Gastroesophageal sphincter (tissue), 3 donors: ENCODE results near the gene CAMLG.

Source experiments
- POLR2A ChIP-seq, 2 donors: fragments of 450-650 bp; IDR thresholded peaks; one replicate each; pipeline ENCODE4 v1.6.1; 2017; ENCODE audit warnings: antibody characterized with exemption in 2 of 2, mild to moderate bottlenecking in 2 of 2, moderate library complexity in 1 of 2
- POLR2AphosphoS5 ChIP-seq: sonication (generic); formaldehyde crosslinking; IDR thresholded peaks from one replicate; pipeline ENCODE4 v1.6.1; 2017; ENCODE audit warnings: antibody characterized with exemption
- TF ChIP-seq, protein P1 (sequence below), 4 experiments: fragments of 200-600 bp in 2 of 4; fragments of 450-650 bp in 2 of 4; sonication (generic) in 1 of 4; IDR thresholded peaks; one replicate each; pipeline ENCODE4 v1.5.1; 2017 to 2019; ENCODE audit warnings: antibody characterized with exemption in 4 of 4, mild to moderate bottlenecking in 2 of 4, moderate library complexity in 2 of 4

DNA sequence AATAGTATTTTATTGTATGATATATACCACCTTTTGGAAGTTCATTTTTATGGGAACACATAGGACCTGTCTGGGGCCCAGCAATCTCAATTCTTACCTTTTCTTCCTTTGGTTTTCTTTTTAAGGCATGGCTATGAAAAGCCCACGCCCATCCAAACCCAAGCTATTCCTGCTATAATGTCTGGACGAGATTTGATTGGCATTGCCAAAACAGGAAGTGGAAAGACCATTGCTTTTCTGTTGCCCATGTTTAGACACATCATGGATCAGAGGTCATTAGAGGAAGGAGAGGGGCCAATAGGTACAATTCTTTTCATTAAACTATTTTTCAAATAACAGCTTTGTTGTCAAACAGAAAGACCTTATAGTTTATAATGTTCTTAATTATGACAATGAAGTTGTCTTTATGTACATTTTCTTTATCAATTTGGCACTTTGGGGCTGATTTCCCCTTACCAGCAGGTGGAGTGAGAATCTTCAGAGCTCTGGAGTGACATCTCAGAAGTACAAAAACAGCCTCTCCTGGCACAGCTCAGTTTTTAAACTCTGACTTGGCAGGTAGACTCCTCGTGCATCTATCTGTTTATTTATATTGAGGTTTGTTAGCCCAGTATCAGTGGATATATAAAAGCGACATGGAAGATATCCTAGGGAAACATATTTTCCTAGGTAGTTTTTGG lies 46.0 kb downstream of the CAMLG start:
- TF ChIP-seq, protein P1, sequence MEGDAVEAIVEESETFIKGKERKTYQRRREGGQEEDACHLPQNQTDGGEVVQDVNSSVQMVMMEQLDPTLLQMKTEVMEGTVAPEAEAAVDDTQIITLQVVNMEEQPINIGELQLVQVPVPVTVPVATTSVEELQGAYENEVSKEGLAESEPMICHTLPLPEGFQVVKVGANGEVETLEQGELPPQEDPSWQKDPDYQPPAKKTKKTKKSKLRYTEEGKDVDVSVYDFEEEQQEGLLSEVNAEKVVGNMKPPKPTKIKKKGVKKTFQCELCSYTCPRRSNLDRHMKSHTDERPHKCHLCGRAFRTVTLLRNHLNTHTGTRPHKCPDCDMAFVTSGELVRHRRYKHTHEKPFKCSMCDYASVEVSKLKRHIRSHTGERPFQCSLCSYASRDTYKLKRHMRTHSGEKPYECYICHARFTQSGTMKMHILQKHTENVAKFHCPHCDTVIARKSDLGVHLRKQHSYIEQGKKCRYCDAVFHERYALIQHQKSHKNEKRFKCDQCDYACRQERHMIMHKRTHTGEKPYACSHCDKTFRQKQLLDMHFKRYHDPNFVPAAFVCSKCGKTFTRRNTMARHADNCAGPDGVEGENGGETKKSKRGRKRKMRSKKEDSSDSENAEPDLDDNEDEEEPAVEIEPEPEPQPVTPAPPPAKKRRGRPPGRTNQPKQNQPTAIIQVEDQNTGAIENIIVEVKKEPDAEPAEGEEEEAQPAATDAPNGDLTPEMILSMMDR (IDR thresholded peaks at IDR 0.05): peak in 1 of 4 experiments; percentile 17
- TF ChIP-seq POLR2A (IDR thresholded peaks at IDR 0.05) (no peak), POLR2AphosphoS5 (no peak)
